Stomach (tissue), 9 donors: ENCODE measurements around the gene INTS12. TPM values are rescaled to one million over a fixed set of nuclear protein-coding genes. Genes with fewer than 3 reads are reported as not detected.

Experiments
- DNase-seq, 2 donors: peaks; one replicate each; pipeline versions ENCODE4 v3.0.0 to v3.0.0-alpha.2; 2013 to 2019
- H3K27ac ChIP-seq, 5 donors: fragments of 200-600 bp in 4 of 5; sonication (generic) in 4 of 5; one replicate each; pipeline ENCODE4 v1.5.1; 2013 to 2019; ENCODE audit warnings: mild to moderate bottlenecking in 1 of 5, moderate library complexity in 1 of 5
- H3K27me3 ChIP-seq, 3 donors: fragments of 200-600 bp; sonication (generic); one replicate each; pipeline ENCODE4 v1.5.1; 2017 to 2019; ENCODE audit warnings: mixed run types in 1 of 3
- H3K36me3 ChIP-seq, 4 donors: fragments of 200-600 bp; sonication (generic); 1 replicate in 3 of 4; 2 replicates in 1 of 4; pipeline ENCODE4 v1.5.1; 2016 to 2019
- H3K4me1 ChIP-seq, 4 donors: fragments of 200-600 bp; sonication (generic); one replicate each; pipeline ENCODE4 v1.5.1; 2016 to 2019
- H3K4me3 ChIP-seq, 4 donors: fragments of 200-600 bp; sonication (generic) in 3 of 4; one replicate each; pipeline ENCODE4 v1.5.1; 2016 to 2019; ENCODE audit warnings: mild to moderate bottlenecking in 1 of 4
- H3K9me3 ChIP-seq, 4 donors: fragments of 200-600 bp; sonication (generic); one replicate each; pipeline ENCODE4 v1.5.1; 2016 to 2019
- EP300 ChIP-seq: sonication (generic); formaldehyde crosslinking; IDR thresholded peaks from one replicate; pipeline ENCODE4 v1.6.1; 2017; ENCODE audit warnings: antibody characterized with exemption
- POLR2A ChIP-seq, 4 donors: fragments of 450-650 bp; IDR thresholded peaks; one replicate each; pipeline ENCODE4 v1.6.1; 2016; ENCODE audit warnings: antibody characterized with exemption in 4 of 4, control low read depth in 2 of 4, mild to moderate bottlenecking in 1 of 4, moderate library complexity in 1 of 4
- POLR2AphosphoS5 ChIP-seq, 3 donors: sonication (generic); formaldehyde crosslinking; IDR thresholded peaks; one replicate each; pipeline ENCODE4 v1.6.1; 2016; ENCODE audit warnings: antibody characterized with exemption in 3 of 3
- WGBS, 5 donors: extraction: QIAGEN DNeasy Blood & Tissue Kit in 3 of 5; methylation state at CpG; one replicate each; pipeline versions ENCODE4 v1.1.5 to v1.1.7; 2013 to 2018; 5-methylcytosine and 5-hydroxymethylcytosine counted together
- intact Hi-C: fragments of 100-400 bp; cut with DNase I; formaldehyde crosslinking; loops from one replicate; pipeline ENCODE4 v1.15.1; 2023; ENCODE audit warnings: low total_unique reads
- polyA plus RNA-seq, 3 donors: library from polyadenylated mRNA; stranded (reverse); fragments of 200-250 nt; gene quantifications; one replicate each; pipeline ENCODE4 v1.2.3, GENCODE V29; 2013
- total RNA-seq, 5 donors: library from RNA; depleted of rRNA; stranded (reverse); fragments of >200 nt; gene quantifications; one replicate each; pipeline versions ENCODE4 v1.1.0 to v1.2.3, GENCODE V29; 2014 to 2016
- TF ChIP-seq, protein P1 (sequence below), 7 experiments: fragments of 450-650 bp in 4 of 7; fragments of 200-600 bp in 3 of 7; sonication (generic) in 3 of 7; IDR thresholded peaks; one replicate each; pipeline ENCODE4 v1.5.1; 2016 to 2019; ENCODE audit warnings: antibody characterized with exemption in 7 of 7, control low read depth in 2 of 7, mild to moderate bottlenecking in 1 of 7
- donor health status: healthy with polysubstance abuse.
- donor health status: Bipolar disorder and iron deficiency.
- donor health status: healthy.

INTS12 gene
- total and polyA plus RNA-seq, 8 donors, result 8.7 to 35.7 (median 16.9) TPM

DNA sequence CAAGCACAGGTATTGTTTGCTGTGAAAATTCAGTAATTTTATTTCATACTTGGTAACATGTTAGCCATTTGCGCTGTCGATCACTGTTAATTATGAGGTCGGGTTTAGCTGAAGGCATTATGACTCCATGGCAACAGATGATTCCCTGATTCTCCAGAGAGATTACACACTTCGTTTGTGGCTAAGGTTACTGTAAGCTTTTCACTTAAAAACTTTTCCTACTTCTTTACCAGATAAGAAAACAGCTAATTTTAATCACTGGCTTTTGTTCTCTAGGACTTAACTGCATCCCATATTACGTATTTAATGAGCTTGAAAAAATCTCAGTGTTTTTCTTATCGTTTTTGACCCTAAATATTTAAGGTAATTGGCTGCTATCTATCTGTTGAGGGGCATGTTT, 2.2 kb upstream of the INTS12 start:
- Histone ChIP-seq H3K9me3 (no peaks in the 10 kb centered on the region), H3K4me1 (peaks cover 17 to 60% (median 33%) of the 10 kb centered on the region in 4 donors), H3K27ac (no peak overlapping the region), H3K4me3 (no peak overlapping the region), H3K27me3 (no peaks in the 10 kb centered on the region), H3K36me3 (no peaks in the 10 kb centered on the region)
- WGBS, 5 donors, result 70 to 78% (median 74%) methylated on average over 6 of the region's 6 CpGs
- DNase-seq, result peak in 1 of 2 donors; percentile 20
- TF ChIP-seq, protein P1, sequence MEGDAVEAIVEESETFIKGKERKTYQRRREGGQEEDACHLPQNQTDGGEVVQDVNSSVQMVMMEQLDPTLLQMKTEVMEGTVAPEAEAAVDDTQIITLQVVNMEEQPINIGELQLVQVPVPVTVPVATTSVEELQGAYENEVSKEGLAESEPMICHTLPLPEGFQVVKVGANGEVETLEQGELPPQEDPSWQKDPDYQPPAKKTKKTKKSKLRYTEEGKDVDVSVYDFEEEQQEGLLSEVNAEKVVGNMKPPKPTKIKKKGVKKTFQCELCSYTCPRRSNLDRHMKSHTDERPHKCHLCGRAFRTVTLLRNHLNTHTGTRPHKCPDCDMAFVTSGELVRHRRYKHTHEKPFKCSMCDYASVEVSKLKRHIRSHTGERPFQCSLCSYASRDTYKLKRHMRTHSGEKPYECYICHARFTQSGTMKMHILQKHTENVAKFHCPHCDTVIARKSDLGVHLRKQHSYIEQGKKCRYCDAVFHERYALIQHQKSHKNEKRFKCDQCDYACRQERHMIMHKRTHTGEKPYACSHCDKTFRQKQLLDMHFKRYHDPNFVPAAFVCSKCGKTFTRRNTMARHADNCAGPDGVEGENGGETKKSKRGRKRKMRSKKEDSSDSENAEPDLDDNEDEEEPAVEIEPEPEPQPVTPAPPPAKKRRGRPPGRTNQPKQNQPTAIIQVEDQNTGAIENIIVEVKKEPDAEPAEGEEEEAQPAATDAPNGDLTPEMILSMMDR (IDR thresholded peaks at IDR 0.05), result no peak
- no peak for TF ChIP-seq EP300
- intact Hi-C loops, result no loop called here

DNA sequence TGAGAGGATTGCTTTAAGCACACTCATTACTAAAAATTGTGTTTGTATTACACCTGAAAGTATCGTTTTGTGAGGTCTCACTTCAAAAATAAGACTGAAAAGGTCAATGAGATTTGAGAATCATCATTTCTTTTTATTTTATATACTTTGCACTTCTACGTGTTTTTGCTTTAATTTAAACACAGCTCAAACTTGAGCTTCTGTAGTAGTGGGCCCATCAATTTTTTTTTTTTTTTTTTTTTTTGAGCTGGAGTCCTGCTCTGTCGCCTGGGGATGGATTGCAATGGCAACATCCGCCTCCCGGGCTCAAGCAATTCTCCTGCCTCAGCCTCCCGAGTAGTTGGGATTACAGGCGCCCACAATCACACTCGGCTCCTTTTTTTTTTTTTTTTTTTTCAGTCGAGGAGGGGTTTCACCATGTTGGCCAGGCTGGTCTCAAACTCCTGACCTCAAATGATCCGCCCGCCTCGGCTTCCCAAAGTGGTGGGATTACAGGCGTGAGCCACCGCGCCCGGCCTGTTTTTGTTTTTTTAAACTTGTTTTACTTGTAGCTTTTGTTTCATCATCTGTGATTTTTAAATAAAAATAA, 1.6 kb upstream of the INTS12 start:
- intact Hi-C loops, result no loop called here
- 54 to 71% (median 64%) methylated on average over 16 of the region's 16 CpGs for WGBS, 5 donors
- TF ChIP-seq, protein P1 (IDR thresholded peaks at IDR 0.05), result no peak
- no peak for TF ChIP-seq EP300
- no peak for TF ChIP-seq POLR2A (IDR thresholded peaks at IDR 0.05)
- TF ChIP-seq POLR2AphosphoS5 (IDR thresholded peaks at IDR 0.05), result no peak

DNA sequence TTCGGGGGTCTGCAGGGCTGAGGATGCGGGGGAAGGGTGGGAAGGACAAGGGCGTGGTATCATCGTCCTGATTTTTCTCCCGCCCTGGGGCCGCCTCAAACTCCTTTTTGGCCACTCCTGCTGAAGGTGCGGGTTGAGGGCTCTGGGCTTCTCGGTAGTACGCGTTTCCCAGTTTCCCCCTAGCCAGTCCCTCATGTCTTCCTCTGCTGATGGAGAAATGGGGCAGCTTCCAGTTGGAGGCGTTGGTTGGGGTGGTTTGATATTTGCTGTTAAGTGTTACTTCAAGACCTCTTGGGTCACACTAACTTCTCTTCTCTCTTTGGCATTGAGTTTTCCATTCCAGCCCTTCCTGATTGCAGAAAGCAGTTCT, 577 bp upstream of the INTS12 start:
- TF ChIP-seq POLR2A (IDR thresholded peaks at IDR 0.05) (no peak), POLR2AphosphoS5 (IDR thresholded peaks at IDR 0.05) (no peak), EP300 (no peak)
- TF ChIP-seq, protein P1 (IDR thresholded peaks at IDR 0.05), result no peak
- Histone ChIP-seq H3K4me1 (peaks cover 17 to 60% (median 38%) of the 10 kb centered on the region in 4 donors), H3K36me3 (no peaks in the 10 kb centered on the region), H3K9me3 (no peaks in the 10 kb centered on the region), H3K27ac (peak overlapping the region; percentile 87 to 93 (median 91)), H3K4me3 (peak overlapping the region; percentile 74 to 90 (median 80)), H3K27me3 (no peaks in the 10 kb centered on the region)
- WGBS, 5 donors, result 0% methylated on average over 11 of the region's 11 CpGs
- no peak for DNase-seq
- intact Hi-C loops, result loop anchor here (10.0 kb wide), 1 partner anchor 194 kb away; no protein-coding TSS in a partner anchor

More for the DNA sequence above, 1.6 kb upstream of the INTS12 start:
- no peaks in the 10 kb centered on the region for H3K27me3 ChIP-seq
- H3K27ac ChIP-seq, result no peak overlapping the region
- H3K4me1 ChIP-seq, result peaks cover 17 to 62% (median 34%) of the 10 kb centered on the region in 4 donors
- no peak for DNase-seq
- H3K4me3 ChIP-seq, result no peak overlapping the region
- H3K9me3 ChIP-seq, result no peaks in the 10 kb centered on the region
- H3K36me3 ChIP-seq, result no peaks in the 10 kb centered on the region

DNA sequence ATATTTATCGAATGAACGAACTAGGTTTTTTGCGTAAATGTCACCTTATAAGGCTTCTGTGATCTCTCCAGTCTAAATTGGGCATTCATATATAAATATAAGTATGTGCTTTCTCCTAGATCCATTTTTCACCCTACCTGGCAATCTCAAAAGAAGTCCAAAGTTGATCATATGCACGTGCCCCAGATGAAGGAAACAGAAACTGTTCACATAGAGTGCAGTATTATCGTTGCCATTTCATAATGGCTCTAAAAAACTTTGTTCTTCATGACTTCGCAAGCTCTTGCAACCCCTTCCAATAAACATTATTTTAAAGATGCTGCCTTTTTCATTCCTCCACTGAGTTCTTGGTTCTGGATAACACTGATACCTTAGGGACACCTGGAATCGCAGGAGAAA, 708 bp downstream of the INTS12 start:
- peaks cover 17 to 65% (median 40%) of the 10 kb centered on the region in 4 donors for H3K4me1 ChIP-seq
- TF ChIP-seq POLR2AphosphoS5 (IDR thresholded peaks at IDR 0.05) (no peak), EP300 (no peak), POLR2A (IDR thresholded peaks at IDR 0.05) (no peak)
- TF ChIP-seq, protein P1 (IDR thresholded peaks at IDR 0.05), result no peak
- peak overlapping the region; percentile 74 to 90 (median 80) for H3K4me3 ChIP-seq
- intact Hi-C loops, result loop anchor here (10.0 kb wide), 1 partner anchor 193 kb away; no protein-coding TSS in a partner anchor
- H3K27me3 ChIP-seq, result no peaks in the 10 kb centered on the region
- WGBS, 5 donors, result 13 to 21% (median 17%) methylated on average over 7 of the region's 7 CpGs
- peak overlapping the region; percentile 87 to 93 (median 91) for H3K27ac ChIP-seq
- H3K36me3 ChIP-seq, result peaks cover 0 to 7% (median 0%) of the 10 kb centered on the region in 4 donors
- peak in 1 of 2 donors; percentile 33 for DNase-seq
- no peaks in the 10 kb centered on the region for H3K9me3 ChIP-seq
